Measurements from ENCODE around the gene CTNNA3.

DNA sequence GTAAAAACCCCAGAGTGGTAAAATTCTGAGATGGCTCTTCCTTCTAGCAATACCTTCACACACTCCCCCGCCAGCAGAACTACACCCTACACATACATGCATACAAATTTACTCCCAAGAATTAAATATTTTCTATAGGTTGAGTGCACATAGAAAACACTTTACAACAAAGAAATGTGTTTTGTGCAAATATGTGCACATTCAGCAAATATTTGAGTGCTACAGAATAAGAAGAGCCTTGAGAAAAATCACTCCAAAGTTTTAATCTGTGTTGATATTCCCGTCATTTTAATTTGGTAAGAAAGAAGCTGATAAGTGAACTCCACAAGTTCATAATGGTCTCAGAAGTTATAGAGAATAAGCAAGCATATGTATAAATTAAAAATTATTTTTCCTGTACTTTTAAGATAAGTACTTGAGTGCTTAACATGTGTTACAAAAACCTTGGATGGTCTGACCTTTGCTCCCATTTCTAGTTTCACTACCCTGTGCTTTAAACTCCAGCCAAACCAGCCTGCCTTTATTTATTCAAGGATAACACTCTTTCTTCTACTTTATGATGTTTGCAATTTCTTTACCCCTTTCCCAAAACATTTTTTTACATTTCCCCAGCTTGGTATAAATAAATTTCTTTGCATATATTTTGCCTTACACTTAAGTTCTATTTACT lies 1503.7 kb downstream of the CTNNA3 start:
- TF ChIP-seq, protein P1, sequence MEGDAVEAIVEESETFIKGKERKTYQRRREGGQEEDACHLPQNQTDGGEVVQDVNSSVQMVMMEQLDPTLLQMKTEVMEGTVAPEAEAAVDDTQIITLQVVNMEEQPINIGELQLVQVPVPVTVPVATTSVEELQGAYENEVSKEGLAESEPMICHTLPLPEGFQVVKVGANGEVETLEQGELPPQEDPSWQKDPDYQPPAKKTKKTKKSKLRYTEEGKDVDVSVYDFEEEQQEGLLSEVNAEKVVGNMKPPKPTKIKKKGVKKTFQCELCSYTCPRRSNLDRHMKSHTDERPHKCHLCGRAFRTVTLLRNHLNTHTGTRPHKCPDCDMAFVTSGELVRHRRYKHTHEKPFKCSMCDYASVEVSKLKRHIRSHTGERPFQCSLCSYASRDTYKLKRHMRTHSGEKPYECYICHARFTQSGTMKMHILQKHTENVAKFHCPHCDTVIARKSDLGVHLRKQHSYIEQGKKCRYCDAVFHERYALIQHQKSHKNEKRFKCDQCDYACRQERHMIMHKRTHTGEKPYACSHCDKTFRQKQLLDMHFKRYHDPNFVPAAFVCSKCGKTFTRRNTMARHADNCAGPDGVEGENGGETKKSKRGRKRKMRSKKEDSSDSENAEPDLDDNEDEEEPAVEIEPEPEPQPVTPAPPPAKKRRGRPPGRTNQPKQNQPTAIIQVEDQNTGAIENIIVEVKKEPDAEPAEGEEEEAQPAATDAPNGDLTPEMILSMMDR (IDR thresholded peaks at IDR 0.05) = no peak
- no peak for TF ChIP-seq POLR2A (IDR thresholded peaks at IDR 0.05)
